Measurements from ENCODE around the gene ATXN10.

Gene ATXN10

DNA sequence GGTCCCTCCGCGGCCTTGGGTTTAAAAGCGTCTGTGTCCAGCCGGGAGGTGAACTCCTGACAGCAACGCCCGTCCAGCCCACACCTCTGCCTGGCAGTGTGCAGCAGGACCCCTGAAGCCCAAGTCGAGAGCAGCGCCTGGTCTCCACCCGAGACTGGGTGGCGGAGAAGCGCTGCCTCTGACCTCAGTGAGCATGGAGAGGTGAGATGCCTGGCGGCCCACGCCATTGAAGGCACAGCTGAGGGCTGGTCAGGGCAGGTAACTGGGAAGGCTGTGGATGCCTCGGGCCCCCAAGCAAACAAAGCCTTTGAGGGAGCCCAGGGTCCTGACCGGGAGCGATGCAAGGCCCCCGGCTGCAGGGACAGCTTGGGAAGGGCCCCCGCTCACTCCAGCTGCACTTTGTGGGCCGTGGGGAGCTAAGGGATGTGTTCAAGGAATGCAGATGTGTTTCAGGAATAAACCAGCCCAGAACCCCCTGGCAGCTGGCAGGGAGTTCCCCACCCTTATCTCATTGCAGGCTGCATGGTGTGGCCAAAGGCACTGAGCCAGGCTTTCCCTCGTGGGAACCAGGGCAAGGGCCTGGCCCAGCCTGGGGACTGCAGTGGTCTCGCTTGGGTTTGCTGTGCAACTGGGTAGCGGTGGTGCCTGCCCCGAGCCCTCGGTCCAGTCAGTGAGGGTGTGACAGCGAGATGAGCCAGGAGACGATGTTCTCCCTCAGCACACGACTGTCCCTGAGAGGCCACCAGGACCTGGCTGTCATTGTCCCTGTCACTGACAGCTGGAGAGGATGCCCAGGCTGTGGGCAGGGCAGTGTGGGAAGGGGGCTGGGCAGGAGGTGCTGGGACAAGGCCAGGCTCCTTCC, 212.8 kb downstream of the ATXN10 start:
- in situ Hi-C loops (cut with HindIII; ENCODE audit: low sequenced_read_pairs) = no loop called here

DNA sequence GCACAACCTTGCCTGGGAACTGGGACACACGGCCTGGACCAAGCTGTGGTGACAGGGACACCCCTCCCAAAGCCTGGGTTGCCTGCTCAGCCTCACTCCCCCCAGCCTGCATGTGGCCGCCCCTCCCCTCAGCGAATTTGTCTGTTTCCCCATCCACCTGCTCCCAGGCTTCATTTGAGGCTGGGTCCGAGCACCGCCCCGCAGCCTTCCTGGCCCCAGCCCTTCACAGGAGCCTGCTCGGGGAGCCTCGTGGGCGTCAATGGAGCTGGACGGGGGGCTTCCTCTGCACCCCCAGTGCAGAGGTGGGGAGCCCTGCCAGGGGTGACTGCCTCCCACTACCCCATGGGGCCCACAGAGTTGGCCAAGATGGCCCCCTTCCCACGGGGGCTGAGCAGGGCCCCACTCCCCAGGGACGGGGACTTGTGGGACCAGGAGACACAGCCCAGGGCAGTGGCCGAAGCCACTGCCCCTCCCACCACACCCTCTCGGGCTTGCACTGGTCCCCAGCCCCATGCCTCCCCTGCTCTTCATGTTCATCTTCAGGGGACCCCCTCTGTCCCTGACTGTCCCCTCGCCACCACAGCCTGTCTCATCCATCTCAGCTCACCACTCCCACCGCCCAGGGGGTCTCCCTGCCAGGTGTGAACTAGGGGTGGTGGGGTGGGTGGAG, 213.7 kb downstream of the ATXN10 start:
- in situ Hi-C loops (cut with HindIII; ENCODE audit: low sequenced_read_pairs) = no loop called here

DNA sequence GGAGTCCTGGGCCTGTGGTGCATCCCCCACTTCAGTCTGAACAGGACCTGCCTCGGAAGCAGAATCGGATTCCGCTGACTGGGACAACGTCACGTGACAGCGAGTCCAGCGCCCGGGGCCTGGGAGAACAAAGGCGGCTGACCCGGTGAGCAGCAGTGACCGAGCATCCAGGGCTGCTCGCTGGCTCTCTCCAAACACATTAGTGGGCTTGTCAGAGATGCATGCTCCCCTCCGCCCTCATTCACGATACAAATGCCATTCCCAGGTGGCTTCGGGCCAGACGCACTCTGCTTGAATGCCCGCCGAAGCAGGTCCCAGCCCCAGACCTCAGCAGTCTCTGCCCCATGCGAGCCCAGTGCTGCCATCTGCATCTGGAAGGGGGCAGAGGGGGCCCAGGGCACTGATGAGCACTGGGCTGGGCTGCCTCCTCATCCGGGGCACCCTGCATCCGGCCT, 214.3 kb downstream of the ATXN10 start:
- in situ Hi-C loops (cut with HindIII; ENCODE audit: low sequenced_read_pairs) = no loop called here

- in situ Hi-C loops (cut with HindIII; ENCODE audit: low sequenced_read_pairs) = no loop called here
These were observed 214.9 kb downstream of the ATXN10 start for GRCh38 chr22:45886540-45886939.

GRCh38 chr22:45887202-45888131, 215.8 kb downstream of the ATXN10 start:
- in situ Hi-C loops (cut with HindIII; ENCODE audit: low sequenced_read_pairs) = no loop called here

- in situ Hi-C loops (cut with HindIII; ENCODE audit: low sequenced_read_pairs) = no loop called here
These were observed 216.8 kb downstream of the ATXN10 start for GRCh38 chr22:45888221-45889092.

GRCh38 chr22:45889093-45889538, 217.5 kb downstream of the ATXN10 start:
- in situ Hi-C loops (cut with HindIII; ENCODE audit: low sequenced_read_pairs) = no loop called here

- in situ Hi-C loops (cut with HindIII; ENCODE audit: low sequenced_read_pairs) = no loop called here
These were observed 218.1 kb downstream of the ATXN10 start for GRCh38 chr22:45889539-45890350.

- in situ Hi-C loops (cut with HindIII; ENCODE audit: low sequenced_read_pairs) = no loop called here
These were observed 218.7 kb downstream of the ATXN10 start for GRCh38 chr22:45890351-45890635.

GRCh38 chr22:45891021-45891421, 219.4 kb downstream of the ATXN10 start:
- in situ Hi-C loops (cut with HindIII; ENCODE audit: low sequenced_read_pairs) = no loop called here

GRCh38 chr22:45891471-45891995, 219.9 kb downstream of the ATXN10 start:
- in situ Hi-C loops (cut with HindIII; ENCODE audit: low sequenced_read_pairs) = no loop called here

GRCh38 chr22:45891996-45892621, 220.5 kb downstream of the ATXN10 start:
- in situ Hi-C loops (cut with HindIII; ENCODE audit: low sequenced_read_pairs) = no loop called here

DNA sequence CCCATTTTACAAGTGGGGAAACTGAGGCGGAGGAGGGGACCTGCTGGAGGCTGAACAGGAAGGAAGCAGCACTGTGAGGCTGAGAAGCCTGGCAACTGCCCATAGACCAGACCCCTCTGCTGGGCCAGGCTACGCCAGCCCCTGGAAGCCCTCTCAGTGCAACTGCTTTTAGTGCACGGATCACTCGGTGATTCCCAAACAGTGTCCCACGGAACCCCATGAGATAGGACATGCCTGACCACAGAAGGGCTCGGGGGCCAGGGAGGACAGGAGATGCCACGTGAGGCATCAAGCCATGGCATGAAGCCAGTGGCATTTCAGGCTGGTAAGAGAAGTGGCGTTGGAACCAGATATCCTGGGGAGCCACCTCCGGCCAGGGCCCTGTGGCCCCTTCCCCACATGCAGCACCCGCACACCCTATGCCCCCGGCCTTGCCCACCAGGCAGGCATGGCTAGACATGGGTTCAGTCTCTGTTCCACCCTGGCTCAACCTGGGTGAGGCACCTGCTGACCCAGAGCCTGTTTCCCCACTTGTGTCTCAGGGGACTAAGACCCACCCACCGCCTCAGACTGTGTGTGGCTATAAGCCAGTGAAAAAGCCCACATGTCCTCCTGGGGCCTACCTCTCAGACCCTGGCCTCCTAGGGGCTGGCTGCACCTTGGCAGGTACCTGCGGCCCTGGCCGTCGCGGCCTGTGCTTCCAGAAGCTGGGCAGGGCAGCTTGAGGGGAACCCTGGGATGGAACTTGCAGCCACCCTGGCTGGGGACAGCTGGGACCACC, 221.2 kb downstream of the ATXN10 start:
- in situ Hi-C loops (cut with HindIII; ENCODE audit: low sequenced_read_pairs) = no loop called here

- in situ Hi-C loops (cut with HindIII; ENCODE audit: low sequenced_read_pairs) = no loop called here
These were observed 221.9 kb downstream of the ATXN10 start for GRCh38 chr22:45893516-45893915.
